H1 (cell line): Measurements from ENCODE around the gene LAMA3. TPM values are rescaled to one million over a fixed set of nuclear protein-coding genes. Genes with fewer than 3 reads are reported as not detected.
A peak's percentile ranks its signal among the peaks of the same experiment; 100 is the strongest.

Source experiments
- CTCF ChIA-PET: fragments of 300-600 bp; sonication (Branson Sonifier 250); formaldehyde crosslinking; loops from one replicate; lab custom pipeline; 2021; ENCODE audit not compliant: partially characterized antibody; lab: Charles Lee
- POLR2A ChIA-PET: fragments of 300-600 bp; sonication (Branson Sonifier 250); formaldehyde crosslinking; loops from one replicate; lab custom pipeline; 2021; ENCODE audit warnings: inconsistent platforms; ENCODE audit not compliant: partially characterized antibody; lab: Charles Lee
- DNase-seq, 2 experiments: peaks; one replicate each; pipeline versions ENCODE4 v3.0.0 to v3.0.0-alpha.2; 2010 to 2022; ENCODE audit warnings: low spot score in 2 of 2, low read depth in 1 of 2, mixed read lengths in 1 of 2
- FAIRE-seq: peaks from 2 replicates; lab custom pipeline; 2011; peaks lifted over from hg19 to GRCh38; lab: Jason Lieb, UNC
- H2AFZ ChIP-seq: 2 replicates; pipeline ENCODE4 v1.8.1; 2012; ENCODE audit warnings: low read length, inconsistent platforms
- H2AK5ac ChIP-seq: 2 replicates; pipeline ENCODE4 v1.6.1; 2013; ENCODE audit warnings: low read depth, low read length
- H2BK120ac ChIP-seq: replicated peaks from 2 replicates; pipeline ENCODE3; 2013; ENCODE audit warnings: low read depth, low read length, inconsistent platforms
- H2BK12ac ChIP-seq: 2 replicates; pipeline ENCODE4 v1.6.1; 2013; ENCODE audit warnings: low read depth, low read length
- H2BK15ac ChIP-seq: 2 replicates; pipeline ENCODE4 v1.6.1; 2013; ENCODE audit warnings: low read length
- H2BK20ac ChIP-seq: 2 replicates; pipeline ENCODE4 v1.6.1; 2013; ENCODE audit warnings: low read length
- H2BK5ac ChIP-seq: 2 replicates; pipeline ENCODE4 v1.6.1; 2013; ENCODE audit warnings: low read depth, low read length
- H3K14ac ChIP-seq: 2 replicates; pipeline ENCODE4 v1.6.1; 2013; ENCODE audit warnings: inconsistent platforms; ENCODE audit not compliant: insufficient read length
- H3K18ac ChIP-seq: 2 replicates; pipeline ENCODE4 v1.6.1; 2013; ENCODE audit warnings: low read length; ENCODE audit errors: extremely low read depth
- H3K23ac ChIP-seq: 2 replicates; pipeline ENCODE4 v1.6.1; 2013; ENCODE audit warnings: inconsistent platforms; ENCODE audit not compliant: insufficient read length
- H3K23me2 ChIP-seq: 2 replicates; pipeline ENCODE4 v1.6.1; 2013; ENCODE audit warnings: low read depth, low read length
- H3K27ac ChIP-seq: 2 replicates; pipeline ENCODE4 v1.6.1; 2011; ENCODE audit warnings: low read depth, low read length, inconsistent platforms
- H3K27me3 ChIP-seq, 4 experiments: replicated peaks in 1 of 4; 1 replicate in 1 of 4; 2 replicates in 3 of 4; pipeline versions ENCODE4 v1.6.1 to v1.8.1; 2011 to 2013; ENCODE audit warnings: low read length in 3 of 4, mild to moderate bottlenecking in 3 of 4, inconsistent platforms in 2 of 4, mixed read lengths in 2 of 4, moderate library complexity in 1 of 4; ENCODE audit not compliant: control insufficient read depth in 3 of 4, insufficient read depth in 3 of 4; ENCODE audit errors: extremely low read depth in 1 of 4
- H3K36me3 ChIP-seq, 4 experiments: 2 replicates each; pipeline versions ENCODE4 v1.6.1 to v1.8.1; 2011 to 2013; ENCODE audit warnings: mild to moderate bottlenecking in 4 of 4, low read length in 3 of 4, moderate library complexity in 2 of 4, control low read depth in 1 of 4, inconsistent platforms in 1 of 4; ENCODE audit not compliant: insufficient read depth in 4 of 4, control insufficient read depth in 2 of 4
- H3K4ac ChIP-seq: replicated peaks from 2 replicates; pipeline ENCODE3; 2013; ENCODE audit warnings: low read length, low read depth, mixed read lengths, inconsistent platforms; ENCODE audit not compliant: insufficient read length
- H3K4me1 ChIP-seq, 4 experiments: replicated peaks in 1 of 4; 1 replicate in 1 of 4; 2 replicates in 3 of 4; pipeline versions ENCODE4 v1.6.1 to v1.8.1; 2011 to 2013; ENCODE audit warnings: low read length in 3 of 4, inconsistent platforms in 2 of 4, mixed read lengths in 1 of 4; ENCODE audit not compliant: insufficient read depth in 4 of 4, control insufficient read depth in 3 of 4
- H3K4me2 ChIP-seq, 2 experiments: 2 replicates each; pipeline versions ENCODE4 v1.6.1 to v1.8.1; 2011 to 2013; ENCODE audit warnings: low read depth in 2 of 2, low read length in 2 of 2, control low read depth in 1 of 2, inconsistent platforms in 1 of 2, mild to moderate bottlenecking in 1 of 2; ENCODE audit not compliant: insufficient read depth in 1 of 2
- H3K4me3 ChIP-seq, 4 experiments: fragments of 200-600, 300-600 bp in 1 of 4; sonication (generic), shearing (Covaris generic), sonication (Bioruptor Twin) in 1 of 4; 2 replicates each; pipeline versions ENCODE4 v1.5.1 to v1.8.1; 2011 to 2016; ENCODE audit warnings: low read length in 4 of 4, low read depth in 3 of 4, control low read depth in 2 of 4, inconsistent platforms in 2 of 4, mild to moderate bottlenecking in 2 of 4, mixed read lengths in 1 of 4, moderate library complexity in 1 of 4; ENCODE audit not compliant: insufficient read depth in 2 of 4; ENCODE audit errors: extremely low read depth in 1 of 4
- H3K56ac ChIP-seq: replicated peaks from 2 replicates; pipeline ENCODE3; 2013; ENCODE audit warnings: low read depth, mild to moderate bottlenecking, mixed read lengths, low read length, inconsistent platforms; ENCODE audit not compliant: insufficient read length
- H3K79me1 ChIP-seq: 2 replicates; pipeline ENCODE4 v1.6.1; 2013; ENCODE audit warnings: low read depth, low read length, control low read depth
- H3K79me2 ChIP-seq, 2 experiments: 2 replicates each; pipeline versions ENCODE4 v1.6.1 to v1.8.1; 2012 to 2013; ENCODE audit warnings: low read length in 2 of 2, mild to moderate bottlenecking in 2 of 2, inconsistent platforms in 1 of 2; ENCODE audit not compliant: insufficient read depth in 2 of 2, control insufficient read depth in 1 of 2
- H3K9ac ChIP-seq, 4 experiments: replicated peaks in 1 of 4; 1 replicate in 1 of 4; 2 replicates in 3 of 4; pipeline versions ENCODE4 v1.6.1 to v1.8.1; 2011 to 2013; ENCODE audit warnings: low read depth in 3 of 4, low read length in 3 of 4, control low read depth in 2 of 4, mild to moderate bottlenecking in 2 of 4, moderate library complexity in 2 of 4, inconsistent platforms in 1 of 4; ENCODE audit errors: extremely low read depth in 1 of 4
- H3K9me3 ChIP-seq, 2 experiments: 2 replicates each; pipeline versions ENCODE4 v1.6.1 to v1.8.1; 2012 to 2013; ENCODE audit warnings: mild to moderate bottlenecking in 2 of 2, moderate library complexity in 2 of 2, control low read depth in 1 of 2, inconsistent platforms in 1 of 2, low read depth in 1 of 2, low read length in 1 of 2, mixed read lengths in 1 of 2; ENCODE audit not compliant: insufficient read depth in 2 of 2
- H4K20me1 ChIP-seq, 2 experiments: replicated peaks in 1 of 2; 2 replicates each; pipeline versions ENCODE3 to v1.8.1; 2011 to 2013; ENCODE audit warnings: inconsistent platforms in 2 of 2, low read length in 2 of 2, mild to moderate bottlenecking in 1 of 2; ENCODE audit not compliant: insufficient read depth in 2 of 2, control insufficient read depth in 1 of 2
- H4K5ac ChIP-seq: 2 replicates; pipeline ENCODE4 v1.6.1; 2013; ENCODE audit warnings: low read length, low read depth, mixed read lengths, inconsistent platforms; ENCODE audit not compliant: insufficient read length
- H4K8ac ChIP-seq: 2 replicates; pipeline ENCODE4 v1.8.0; 2013; ENCODE audit warnings: mild to moderate bottlenecking, moderate library complexity, low read length, inconsistent platforms; ENCODE audit not compliant: insufficient read depth; ENCODE audit errors: extremely low read depth
- H4K91ac ChIP-seq: replicated peaks from 2 replicates; pipeline ENCODE3; 2013; ENCODE audit warnings: low read length, mixed read lengths, inconsistent platforms; ENCODE audit not compliant: insufficient read length
- SAP30 ChIP-seq: fragments of 300-600 bp; sonication (generic); IDR thresholded peaks from 2 replicates; pipeline ENCODE4 v1.7.1; 2012; ENCODE audit warnings: low read length, moderate library complexity, mild to moderate bottlenecking, inconsistent platforms; ENCODE audit not compliant: insufficient read depth, insufficient replicate concordance
- USF2 ChIP-seq: IDR thresholded peaks from 2 replicates; pipeline ENCODE4 v1.6.1; 2011; ENCODE audit warnings: low read length, improper control_type of control experiment
- WGBS, 2 experiments: shearing (Covaris generic) in 1 of 2; methylation state at CpG; one replicate each; pipeline versions ENCODE4 v1.1.6 to v1.1.7; 2013 to 2015; ENCODE audit warnings: low lambda C conversion rate in 2 of 2, mixed read lengths in 2 of 2, inconsistent platforms in 1 of 2, low coverage in 1 of 2, missing lambda C conversion rate in 1 of 2; ENCODE audit not compliant: insufficient replicate concordance in 2 of 2, insufficient coverage in 1 of 2, insufficient read length in 1 of 2; ENCODE audit errors: extremely low coverage in 1 of 2, missing lambda C conversion rate in 1 of 2; 5-methylcytosine and 5-hydroxymethylcytosine counted together
- polyA plus RNA-seq, 7 experiments: library from polyadenylated mRNA; depleted of rRNA in 3 of 7; stranded (reverse) in 5 of 7; unstranded in 2 of 7; fragments of >200 nt in 5 of 7; fragments of 200-250 nt in 2 of 7; gene quantifications; 1 replicate in 5 of 7; 2 replicates in 1 of 7; 4 replicates in 1 of 7; pipeline versions ENCODE4 v1.2.1 to v1.2.3, GENCODE V29; 2011 to 2013; ENCODE audit warnings: missing spikeins in 2 of 7, mixed read lengths in 2 of 7
- total RNA-seq: library from RNA; stranded (reverse); fragmentation: NEBNext Ultra II Directional; extraction: Animal tissue kit (Norgen Biotek cat#: 25700); gene quantifications from 2 replicates; pipeline ENCODE4 v1.2.1, GENCODE V29; 2021

Gene LAMA3
- total and polyA plus RNA-seq, 2 of the 8 experiments (the other 6 are each of a cell fraction or from before 2014, with no cell fraction given) = 0.76 to 5.0 TPM

- TF ChIP-seq USF2 = no peak
- TF ChIP-seq SAP30 = no peak
- H4K91ac ChIP-seq = no peak overlapping the region
- H2AK5ac ChIP-seq = no peak overlapping the region
- no peak overlapping the region for H3K18ac ChIP-seq
- no peak overlapping the region for H2BK5ac ChIP-seq
- no peak overlapping the region for H2BK15ac ChIP-seq
- no peak overlapping the region for H4K8ac ChIP-seq
- DNase-seq (no peak), FAIRE-seq (no peak)
- H3K4me1 ChIP-seq = peaks cover 0 to 5% (median 0%) of the 10 kb centered on the region in 4 experiments; a peak in 2 of 7 replicates
- CTCF ChIA-PET = no interaction called here
- H3K79me1 ChIP-seq = no peaks in the 10 kb centered on the region
- no peaks in the 10 kb centered on the region; a peak in 1 of 7 replicates for H3K27me3 ChIP-seq
- peak overlapping the region; percentile 39; the same call in 1 of the 2 replicates for H2BK12ac ChIP-seq
- 87% methylated on average over 3 of the region's 3 CpGs; no CpG with 5 or more reads in 1 of the 2 experiments for WGBS, 2 experiments
- H3K4ac ChIP-seq = no peak overlapping the region
- POLR2A ChIA-PET = interaction anchor here (1.7 kb wide), 1 partner anchor 16 kb away, joined by 3 read pairs; no protein-coding TSS in a partner anchor
- H3K23me2 ChIP-seq = no peaks in the 10 kb centered on the region; the same call in 1 of the 2 replicates
- H3K23ac ChIP-seq = no peak overlapping the region
- no peak overlapping the region for H3K56ac ChIP-seq
- H2BK20ac ChIP-seq = no peak overlapping the region
- no peaks in the 10 kb centered on the region for H3K9me3 ChIP-seq
- H3K4me3 ChIP-seq = no peak overlapping the region
- no peaks in the 10 kb centered on the region for H3K79me2 ChIP-seq
- no peak overlapping the region for H3K9ac ChIP-seq
- H3K14ac ChIP-seq = no peak overlapping the region
- no peaks in the 10 kb centered on the region for H4K20me1 ChIP-seq
- no peak overlapping the region; a peak in 1 of 4 replicates for H3K4me2 ChIP-seq
- H2BK120ac ChIP-seq = no peak overlapping the region
- no peaks in the 10 kb centered on the region for H3K36me3 ChIP-seq
- 0 out of 2 replicates have a peak overlapping the region, but pooled peaks have one; percentile 40 for H2AFZ ChIP-seq
- no peak overlapping the region for H4K5ac ChIP-seq
- no peak overlapping the region for H3K27ac ChIP-seq
Measured at GRCh38 chr18:23983112-23983511, 293.9 kb downstream of the LAMA3 start.
